Stimulated activated CD8-positive, alpha-beta memory T cell treated with anti-CD3 and anti-CD28 coated beads, Interleukin-7, amount 100 ng/mL, for 24 hours (primary cell): ENCODE results near the gene MLXIP.
"Not testable (repeated sequence)": the region's sequence is repeated elsewhere in the genome, so short reads cannot be mapped to it uniquely, and the experiment has no call there.

Experiments
- DNase-seq: peaks from one replicate; pipeline ENCODE4 v3.0.0-alpha.2; 2020; ENCODE audit warnings: low read depth

Gene MLXIP, protein sequence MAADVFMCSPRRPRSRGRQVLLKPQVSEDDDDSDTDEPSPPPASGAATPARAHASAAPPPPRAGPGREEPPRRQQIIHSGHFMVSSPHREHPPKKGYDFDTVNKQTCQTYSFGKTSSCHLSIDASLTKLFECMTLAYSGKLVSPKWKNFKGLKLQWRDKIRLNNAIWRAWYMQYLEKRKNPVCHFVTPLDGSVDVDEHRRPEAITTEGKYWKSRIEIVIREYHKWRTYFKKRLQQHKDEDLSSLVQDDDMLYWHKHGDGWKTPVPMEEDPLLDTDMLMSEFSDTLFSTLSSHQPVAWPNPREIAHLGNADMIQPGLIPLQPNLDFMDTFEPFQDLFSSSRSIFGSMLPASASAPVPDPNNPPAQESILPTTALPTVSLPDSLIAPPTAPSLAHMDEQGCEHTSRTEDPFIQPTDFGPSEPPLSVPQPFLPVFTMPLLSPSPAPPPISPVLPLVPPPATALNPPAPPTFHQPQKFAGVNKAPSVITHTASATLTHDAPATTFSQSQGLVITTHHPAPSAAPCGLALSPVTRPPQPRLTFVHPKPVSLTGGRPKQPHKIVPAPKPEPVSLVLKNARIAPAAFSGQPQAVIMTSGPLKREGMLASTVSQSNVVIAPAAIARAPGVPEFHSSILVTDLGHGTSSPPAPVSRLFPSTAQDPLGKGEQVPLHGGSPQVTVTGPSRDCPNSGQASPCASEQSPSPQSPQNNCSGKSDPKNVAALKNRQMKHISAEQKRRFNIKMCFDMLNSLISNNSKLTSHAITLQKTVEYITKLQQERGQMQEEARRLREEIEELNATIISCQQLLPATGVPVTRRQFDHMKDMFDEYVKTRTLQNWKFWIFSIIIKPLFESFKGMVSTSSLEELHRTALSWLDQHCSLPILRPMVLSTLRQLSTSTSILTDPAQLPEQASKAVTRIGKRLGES

DNA sequence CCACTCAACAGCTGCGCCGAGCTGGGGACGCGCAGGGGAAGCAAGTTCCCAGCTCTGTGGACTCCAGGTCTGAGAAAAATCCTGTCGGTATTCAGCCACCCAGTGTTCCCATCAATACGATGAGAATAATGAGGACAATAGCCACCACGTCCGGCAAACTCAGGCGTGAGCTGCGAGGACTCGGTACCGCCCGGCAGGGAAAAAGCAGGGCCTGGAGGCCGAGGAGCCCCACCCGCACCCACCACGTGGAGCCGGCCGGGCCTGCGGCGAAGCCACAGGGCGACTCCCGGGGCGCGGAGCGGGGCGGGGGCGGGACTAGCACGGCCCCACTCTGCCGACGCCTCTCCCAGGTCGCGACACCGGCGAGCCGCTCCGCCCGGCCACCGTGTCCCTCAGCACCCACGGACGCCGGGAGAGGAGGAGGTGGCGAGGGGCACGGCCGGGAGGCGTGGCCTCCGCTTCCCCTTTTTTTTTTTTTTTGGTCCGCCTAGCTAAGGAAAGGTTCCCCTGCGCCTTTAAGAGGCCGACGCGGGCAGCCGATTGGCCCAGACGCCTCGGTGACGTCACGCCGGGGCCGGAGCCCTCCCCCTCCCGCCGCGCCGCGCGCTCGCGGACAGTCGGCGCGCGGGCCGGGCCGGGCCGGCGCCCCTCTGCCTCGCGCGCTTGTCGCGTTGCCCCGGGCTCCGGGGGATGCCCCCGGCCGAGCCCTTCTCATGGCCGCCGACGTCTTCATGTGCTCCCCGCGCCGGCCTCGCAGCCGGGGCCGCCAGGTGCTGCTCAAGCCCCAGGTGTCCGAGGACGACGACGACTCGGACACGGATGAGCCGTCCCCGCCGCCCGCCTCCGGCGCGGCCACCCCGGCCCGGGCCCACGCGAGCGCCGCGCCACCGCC is at the start of gene MLXIP:
TSS of gene MLXIP (plus strand) at position 616 of the 892 bp plus-strand sequence. CDS start at position 714, 98 bp downstream.
- DNase-seq = peak; percentile 69

DNA sequence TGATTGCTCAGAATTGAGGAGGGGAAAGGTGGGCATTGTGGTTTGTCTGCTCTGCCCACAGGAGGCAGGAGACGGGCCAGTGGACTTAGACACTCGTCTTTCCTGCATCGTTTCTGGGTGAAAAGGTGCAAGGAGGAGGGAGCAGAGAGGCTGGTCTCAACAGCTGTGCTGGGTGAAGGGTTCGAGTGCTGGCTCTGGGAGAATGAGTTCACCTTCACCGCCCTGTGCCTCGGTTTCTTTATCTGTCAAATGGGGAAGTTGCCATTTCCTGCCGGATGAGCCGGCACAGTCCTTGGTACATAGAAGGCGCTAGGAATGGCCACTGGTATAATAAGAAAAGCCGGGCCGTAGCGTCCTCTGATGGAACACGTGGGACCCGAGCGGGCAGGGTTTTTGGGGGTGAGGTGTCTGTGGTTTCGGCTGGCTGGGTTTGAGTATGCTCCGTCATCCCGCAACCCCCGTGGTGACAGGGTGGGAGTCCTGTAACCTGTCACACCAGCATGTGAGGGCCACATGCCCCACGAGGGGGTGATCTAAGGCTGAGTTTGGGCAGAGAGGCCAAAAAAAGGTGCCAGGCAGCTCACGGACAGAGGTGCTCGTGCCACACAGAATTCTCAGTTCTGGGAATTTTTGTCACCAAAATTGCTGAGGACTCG is 49.5 kb upstream of the MLXIP start:
- peak; percentile 22 for DNase-seq

DNA sequence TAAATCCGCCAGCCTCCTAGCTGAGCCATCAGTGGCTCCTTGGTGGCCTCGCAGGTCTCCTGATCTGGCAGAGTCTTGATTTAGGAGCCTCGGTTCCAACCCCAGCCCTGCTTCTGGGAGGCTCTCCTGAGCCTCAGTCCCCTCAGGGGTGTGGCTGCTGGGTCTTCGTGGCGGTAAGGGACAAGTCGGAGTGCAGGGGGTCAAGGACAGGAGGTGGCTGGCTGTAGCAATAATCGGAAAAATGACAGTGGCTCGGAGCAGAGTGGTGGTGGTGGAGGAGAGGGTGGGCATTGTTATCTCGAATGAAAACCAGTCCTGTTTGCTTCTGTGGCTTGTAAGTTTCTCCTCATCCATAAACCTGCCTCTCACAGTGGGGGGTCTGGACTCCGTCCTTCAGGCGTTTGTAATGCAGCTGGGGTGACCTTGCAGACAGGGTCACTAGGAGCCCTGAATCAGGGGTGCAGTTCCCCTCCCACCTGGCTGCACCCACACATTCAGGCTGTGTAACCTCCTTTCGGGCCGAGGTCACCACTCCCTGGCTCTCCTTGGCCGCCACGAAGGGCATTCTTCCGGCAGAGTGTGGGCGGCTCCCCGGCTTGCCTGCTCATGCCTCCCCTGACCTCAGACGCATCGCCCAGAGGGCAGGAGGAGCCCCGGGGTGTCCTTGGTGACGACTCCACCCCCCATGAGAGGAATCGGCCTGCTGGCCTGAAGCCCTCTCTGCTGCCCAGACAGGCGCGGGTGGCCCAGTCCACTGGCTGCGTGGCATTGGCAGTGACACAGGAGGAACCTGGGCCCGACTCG is 48.7 kb upstream of the MLXIP start:
- DNase-seq = no peak

DNA sequence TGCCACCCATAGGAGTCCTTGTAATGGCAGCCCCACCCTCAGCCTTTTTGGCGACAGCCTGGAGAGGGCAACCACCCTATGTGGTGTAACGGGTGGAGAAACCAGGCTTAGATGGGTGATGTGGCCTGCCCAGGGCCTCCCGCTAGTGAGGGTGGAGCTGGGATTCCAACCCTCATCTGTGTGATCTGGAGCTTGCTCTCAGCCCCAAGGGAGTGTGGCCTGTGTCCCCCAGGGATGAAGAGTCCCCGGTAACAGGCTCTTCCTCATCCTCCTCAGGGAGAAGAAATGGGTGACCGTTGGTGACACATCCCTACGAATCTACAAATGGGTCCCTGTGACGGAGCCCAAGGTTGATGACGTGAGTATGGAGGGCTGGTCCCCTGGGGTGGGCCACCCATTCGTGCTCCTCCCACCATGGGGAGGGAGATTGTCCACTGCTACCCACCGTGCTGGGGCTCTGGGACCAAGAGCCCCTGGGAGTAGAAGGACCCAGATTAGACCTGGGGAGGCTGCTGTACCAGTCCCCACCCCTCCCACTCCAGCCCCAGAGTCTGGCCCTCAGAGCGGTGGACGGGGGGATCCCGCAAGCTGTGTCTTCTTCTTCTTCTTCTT is 48.0 kb upstream of the MLXIP start:
- DNase-seq = no peak

DNA sequence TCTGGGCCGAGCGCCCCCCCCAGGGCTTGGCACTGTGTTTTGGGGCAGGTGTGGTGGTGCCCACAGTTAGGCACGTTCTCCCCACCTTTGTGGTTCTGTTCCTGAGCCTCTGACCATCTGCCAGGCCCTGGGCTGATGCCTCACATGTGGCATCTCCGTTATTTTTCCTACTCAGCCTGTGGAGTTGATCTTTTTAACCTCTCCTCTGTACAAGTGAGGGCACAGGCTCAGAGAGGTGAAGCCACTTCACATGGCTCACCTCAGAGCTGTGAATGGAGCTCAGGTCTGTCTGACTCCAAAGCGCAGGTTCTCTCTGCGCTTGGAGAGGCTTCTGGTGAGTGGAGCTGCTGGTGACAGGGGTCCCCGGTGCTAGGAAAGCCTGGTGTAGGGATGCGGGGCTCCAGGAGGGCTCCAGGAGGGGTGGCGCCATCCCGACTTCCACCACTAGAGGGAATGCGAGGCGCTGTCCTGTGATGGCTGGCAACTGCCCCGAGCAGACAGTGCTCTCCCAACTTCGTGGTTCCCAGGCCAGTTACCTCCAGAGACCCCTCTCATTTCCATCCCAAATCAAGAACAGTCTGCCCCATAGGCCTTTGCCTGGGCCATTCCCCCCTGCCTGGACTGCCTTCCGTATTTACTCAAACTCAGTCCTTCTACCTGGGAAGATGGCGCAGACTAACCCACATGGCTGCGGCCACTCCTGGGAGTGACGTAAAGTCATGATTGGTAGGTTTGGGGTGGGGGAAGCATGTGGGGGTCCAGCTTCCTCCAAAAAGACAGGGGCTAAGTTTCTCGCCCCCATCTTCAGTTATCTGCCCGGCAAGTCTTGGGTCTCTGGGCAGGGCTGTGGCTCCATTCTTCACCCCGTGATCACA is 47.0 kb upstream of the MLXIP start:
- peak; percentile 40 for DNase-seq

DNA sequence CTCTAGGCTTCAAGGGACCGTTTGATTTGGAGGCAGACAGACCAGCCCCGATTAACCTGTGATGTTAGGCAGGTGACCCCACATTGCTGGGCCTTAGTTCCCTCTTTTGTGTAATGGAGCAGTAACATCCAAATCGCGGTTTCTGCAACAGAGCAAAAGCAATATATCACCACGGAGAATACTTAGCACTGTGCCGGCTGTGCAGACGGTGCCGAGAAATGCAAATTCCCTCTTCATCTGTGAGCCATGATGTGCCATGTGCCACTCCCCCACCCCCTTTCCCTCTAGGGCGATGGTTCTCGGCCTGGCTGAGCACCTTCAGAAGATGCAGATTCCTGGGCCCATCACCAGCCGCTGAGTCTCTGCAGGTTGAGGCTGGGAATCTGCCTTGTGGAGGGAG is 46.0 kb upstream of the MLXIP start:
- DNase-seq = no peak

DNA sequence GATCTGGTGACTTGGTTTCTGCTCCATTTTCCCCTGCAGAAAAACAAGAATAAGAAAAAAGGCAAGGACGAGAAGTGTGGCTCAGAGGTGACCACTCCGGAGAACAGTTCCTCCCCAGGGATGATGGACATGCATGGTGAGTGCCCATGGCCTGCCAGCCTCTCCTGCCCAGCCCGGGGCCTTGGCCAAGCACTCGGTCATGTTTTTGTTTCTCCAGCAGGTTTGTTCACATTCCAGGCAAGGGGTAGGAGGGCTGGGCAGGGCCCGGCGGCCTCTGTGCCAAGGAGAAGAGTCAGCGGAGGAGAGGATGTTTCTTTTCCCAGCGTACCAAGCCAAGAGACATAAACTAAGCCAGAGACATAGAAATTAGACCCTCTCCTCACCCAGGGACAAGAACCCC is 43.3 kb upstream of the MLXIP start:
- no peak for DNase-seq

DNA sequence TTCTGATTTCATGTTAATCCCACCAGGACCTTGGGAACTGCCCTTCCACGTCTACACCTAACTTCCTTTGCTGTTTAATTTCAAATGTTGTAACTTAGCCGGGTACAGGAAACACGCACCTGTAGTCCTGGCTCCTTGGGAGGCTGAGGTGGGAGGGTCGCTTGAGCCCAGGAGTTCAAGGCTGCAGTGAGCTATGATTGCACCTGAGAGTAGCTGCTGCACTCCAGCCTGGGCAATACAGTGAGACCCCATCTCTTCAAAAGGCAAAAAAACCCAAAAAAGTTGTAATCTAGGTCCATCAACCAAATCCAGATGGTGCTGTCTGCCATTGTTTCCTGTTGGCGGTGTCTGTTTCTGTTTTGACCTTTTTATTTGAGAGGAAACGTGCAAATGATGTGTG is 42.4 kb upstream of the MLXIP start:
- no peak for DNase-seq

DNA sequence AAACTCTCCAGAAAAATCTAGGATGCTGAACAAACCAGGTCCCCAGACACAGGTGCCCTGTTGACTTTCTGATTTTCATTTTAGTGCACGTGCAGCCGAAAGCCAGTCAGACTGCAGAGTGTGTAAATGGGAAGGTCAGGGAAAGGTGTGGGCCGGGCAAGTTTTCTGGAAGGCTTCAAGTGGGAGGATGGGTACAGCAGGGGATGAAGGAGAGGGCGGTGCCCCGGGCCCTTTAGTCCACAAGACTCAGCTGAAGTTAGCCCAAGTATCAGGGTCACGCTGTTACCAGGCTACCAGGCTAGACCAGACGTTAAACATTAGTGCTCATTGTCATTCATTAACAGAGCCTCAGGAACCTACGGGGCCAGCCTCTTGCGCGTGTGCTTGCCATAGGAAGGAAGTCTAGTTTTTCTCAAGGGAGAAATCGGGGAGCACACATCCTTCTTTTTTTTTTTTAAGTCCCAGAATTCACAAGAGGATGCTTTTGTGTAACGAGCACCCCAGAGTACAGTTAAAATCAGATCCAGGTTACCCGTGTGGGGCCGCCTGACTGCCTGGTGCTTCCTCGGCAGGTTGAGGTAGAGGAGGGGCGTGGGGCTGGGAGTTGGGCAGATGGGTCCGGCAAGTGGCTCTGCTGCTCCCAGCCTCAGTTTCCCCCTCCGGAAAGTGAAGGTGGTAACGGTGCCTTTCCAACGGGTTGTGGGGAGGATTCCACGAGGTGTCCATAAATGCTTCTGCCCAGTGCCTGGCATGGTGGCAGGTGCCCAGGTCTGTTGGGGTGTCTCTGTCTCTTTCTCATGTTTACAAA is 37.8 kb upstream of the MLXIP start:
- DNase-seq = no peak

DNA sequence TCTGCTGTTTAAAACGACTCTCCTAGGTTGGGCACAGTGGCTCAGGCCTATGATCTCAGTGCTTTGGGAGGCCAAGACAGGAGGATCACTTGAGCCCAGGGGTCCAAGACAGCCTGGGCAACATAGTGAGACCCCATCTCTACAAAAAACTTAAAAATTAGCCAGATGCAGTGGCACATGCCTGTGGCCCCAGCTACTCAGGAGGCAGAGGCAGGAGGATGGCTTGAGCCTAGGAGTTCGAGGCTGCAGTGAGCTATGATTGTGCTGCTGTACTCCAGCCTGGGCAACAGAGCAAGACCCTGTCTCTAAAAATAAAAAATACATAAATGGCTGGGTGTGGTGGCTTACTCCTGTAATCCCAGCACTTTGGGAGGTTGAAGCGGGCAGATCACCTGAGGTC is 37.1 kb upstream of the MLXIP start:
- not testable (repeated sequence) for DNase-seq

DNA sequence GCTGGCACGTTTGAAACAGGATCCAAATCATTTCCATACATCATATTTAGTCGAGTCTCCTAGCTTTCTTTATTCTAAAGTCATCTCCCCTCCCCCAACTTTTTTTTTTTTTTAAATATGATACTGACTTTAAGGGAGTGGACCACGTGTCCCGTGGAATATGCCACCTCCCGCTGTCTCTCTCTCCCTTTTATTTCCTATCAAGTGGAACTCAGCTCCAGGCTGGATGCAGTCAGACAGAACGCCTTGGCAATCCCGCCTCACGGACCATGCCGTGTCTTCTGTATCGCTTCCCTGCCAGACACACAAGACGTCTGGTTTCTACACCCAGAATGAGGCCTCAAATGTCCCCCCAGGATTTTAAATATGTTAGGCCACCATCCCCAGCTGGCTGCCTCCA is 35.6 kb upstream of the MLXIP start:
- DNase-seq = no peak

DNA sequence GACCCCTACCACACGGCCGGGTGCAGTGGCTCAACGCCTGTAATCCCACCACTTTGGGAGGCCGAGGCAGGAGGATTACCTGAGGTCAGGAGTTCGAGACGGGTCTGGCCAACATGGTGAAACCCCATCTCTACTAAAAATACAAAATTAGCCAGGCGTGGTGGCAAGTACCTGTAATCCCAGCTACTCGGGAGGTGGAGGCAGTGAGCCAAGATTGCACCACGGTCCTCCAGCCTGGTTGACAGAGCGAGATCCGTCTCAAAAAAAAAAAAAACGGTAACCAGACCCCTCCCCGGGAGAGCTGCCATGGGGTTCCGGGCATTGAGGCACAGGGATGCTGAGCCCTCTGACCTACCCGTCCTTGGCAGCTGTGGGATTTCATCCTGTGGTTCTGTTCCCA is 35.1 kb upstream of the MLXIP start:
- DNase-seq = no peak

GRCh38 chr12:122045262-122045661 is 33.3 kb upstream of the MLXIP start:
- DNase-seq = no peak

- DNase-seq = no peak
These were observed 32.4 kb upstream of the MLXIP start for GRCh38 chr12:122046145-122046544.

DNA sequence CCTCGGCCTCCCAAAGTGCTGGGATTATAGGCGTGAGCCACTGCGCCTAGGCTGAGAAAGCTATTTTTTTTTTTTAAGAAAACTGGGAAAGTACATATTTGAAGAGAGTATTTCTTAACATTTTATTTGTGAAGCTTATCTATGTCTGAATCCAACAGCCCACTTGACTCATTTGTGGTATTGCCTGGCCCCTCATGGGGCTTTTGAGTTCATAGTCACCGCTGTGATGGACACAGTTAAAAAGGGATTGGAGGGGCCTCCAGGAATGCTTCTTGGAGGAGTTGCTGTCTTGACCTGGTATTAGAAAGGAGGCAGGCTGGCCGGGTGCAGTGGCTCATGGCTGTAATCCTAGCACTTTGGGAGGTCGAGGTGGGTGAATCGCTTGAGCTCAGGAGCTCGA is 30.4 kb upstream of the MLXIP start:
- no peak for DNase-seq

DNA sequence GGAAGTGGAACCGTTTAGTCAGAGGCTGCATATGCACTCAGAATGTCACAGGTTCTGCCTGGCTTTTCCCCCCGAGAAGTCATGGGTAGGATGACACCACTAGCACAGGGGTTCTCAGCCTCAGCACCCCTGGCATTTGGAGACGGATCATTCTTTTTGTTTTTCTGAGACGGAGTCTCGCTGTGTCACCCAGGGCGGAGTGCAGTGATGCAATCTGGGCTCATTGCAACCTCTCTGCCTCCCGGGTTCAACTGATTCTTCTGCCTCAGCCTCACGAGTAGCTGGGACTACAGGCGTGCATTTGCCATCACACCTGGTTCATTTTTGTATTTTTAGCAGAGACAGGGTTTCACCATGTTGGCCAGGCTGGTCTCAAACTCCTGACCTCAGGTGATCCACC is 28.7 kb upstream of the MLXIP start:
- no peak for DNase-seq

DNA sequence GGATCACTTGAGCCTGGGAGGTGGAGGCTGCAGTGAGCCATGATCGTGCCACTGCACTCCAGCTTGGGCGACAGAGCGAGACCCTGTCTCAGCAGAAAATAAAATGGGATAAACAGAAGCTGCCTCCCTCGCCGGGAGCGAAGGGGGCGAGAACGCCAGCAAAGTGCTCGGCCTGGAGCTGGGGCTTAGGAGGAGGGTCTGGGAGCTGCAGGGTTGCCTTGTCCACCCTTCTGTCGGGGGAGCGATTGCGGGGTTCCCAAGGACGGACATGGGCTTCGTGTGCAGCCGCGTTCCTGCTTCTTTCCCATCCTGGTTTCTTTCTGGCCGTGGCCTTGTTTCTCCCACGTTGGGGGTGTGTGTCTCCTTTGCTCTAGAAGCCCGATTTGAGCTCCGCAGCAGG is 27.9 kb upstream of the MLXIP start:
- no peak for DNase-seq

- DNase-seq = no peak
These were observed 27.2 kb upstream of the MLXIP start for GRCh38 chr12:122051231-122051876.
